ENCODE data around the gene UBAC2.

DNA sequence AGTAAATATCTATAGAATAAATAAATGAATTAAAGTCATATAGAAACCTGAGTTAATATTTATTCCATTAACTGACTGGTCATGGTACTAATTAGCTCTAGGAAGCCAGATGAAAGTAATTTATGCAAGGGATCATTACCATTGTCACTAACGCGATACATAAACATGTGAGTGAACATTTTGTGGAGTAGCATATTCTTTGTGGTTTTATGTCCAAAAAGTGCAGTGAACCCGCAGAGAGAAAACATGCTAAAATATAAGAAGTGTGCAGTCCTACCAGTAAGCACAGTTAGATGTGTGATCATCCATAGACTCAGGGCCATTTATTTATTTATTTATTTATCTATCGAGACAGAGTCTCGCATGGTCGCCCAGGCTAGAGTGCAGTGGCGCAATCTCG, 104.9 kb downstream of the UBAC2 start:
- TF ChIP-seq CTCF (IDR thresholded peaks at IDR 0.05): no peak
- no peak for TF ChIP-seq EP300 (IDR thresholded peaks at IDR 0.05)

All from suprapubic skin (tissue), 3 donors.